Activated CD4-positive, alpha-beta T cell treated with anti-CD3 and anti-CD28 coated beads, Interleukin-2, amount 10 ng/mL, durations not matched to agents 7 days and 5 days (primary cell): ENCODE measurements around the gene PARP12. TPM values are rescaled to one million over a fixed set of nuclear protein-coding genes. Genes with fewer than 3 reads are reported as not detected.

Experiments
- CTCF ChIA-PET: fragments of 350-600 bp; sonication (Branson Sonifier 250); formaldehyde crosslinking; loops from one replicate; lab custom pipeline; 2021; ENCODE audit warnings: antibody characterized with exemption; lab: Charles Lee
- POLR2A ChIA-PET: fragments of 350-600 bp; sonication (Branson Sonifier 250); formaldehyde crosslinking; loops from one replicate; lab custom pipeline; 2021; ENCODE audit warnings: antibody characterized with exemption; lab: Charles Lee
- DNase-seq: peaks from one replicate; pipeline ENCODE4 v3.0.0-alpha.2; 2020
- H3K27ac Mint-ChIP-seq: one replicate; pipeline ENCODE4 v1.8.0; 2021; ENCODE audit warnings: mild to moderate bottlenecking, moderate library complexity, mixed read lengths
- H3K27me3 Mint-ChIP-seq: one replicate; pipeline ENCODE4 v1.8.0; 2021; ENCODE audit warnings: mixed read lengths
- H3K36me3 Mint-ChIP-seq: one replicate; pipeline ENCODE4 v1.8.0; 2021; ENCODE audit warnings: low read depth, mixed read lengths
- H3K4me1 Mint-ChIP-seq: one replicate; pipeline ENCODE4 v1.8.0; 2021; ENCODE audit warnings: mixed read lengths
- H3K4me3 Mint-ChIP-seq: one replicate; pipeline ENCODE4 v1.8.0; 2021; ENCODE audit warnings: mild to moderate bottlenecking, moderate library complexity, mixed read lengths
- H3K9me3 Mint-ChIP-seq: one replicate; pipeline ENCODE4 v1.8.0; 2021; ENCODE audit warnings: mixed read lengths
- total RNA-seq, 2 experiments: library from RNA; stranded (reverse); gene quantifications; one replicate each; pipeline ENCODE4 v1.2.3, GENCODE V29; 2021

The PARP12 gene
- total RNA-seq, 2 experiments from 2014 or later, result 121 to 129 TPM

DNA sequence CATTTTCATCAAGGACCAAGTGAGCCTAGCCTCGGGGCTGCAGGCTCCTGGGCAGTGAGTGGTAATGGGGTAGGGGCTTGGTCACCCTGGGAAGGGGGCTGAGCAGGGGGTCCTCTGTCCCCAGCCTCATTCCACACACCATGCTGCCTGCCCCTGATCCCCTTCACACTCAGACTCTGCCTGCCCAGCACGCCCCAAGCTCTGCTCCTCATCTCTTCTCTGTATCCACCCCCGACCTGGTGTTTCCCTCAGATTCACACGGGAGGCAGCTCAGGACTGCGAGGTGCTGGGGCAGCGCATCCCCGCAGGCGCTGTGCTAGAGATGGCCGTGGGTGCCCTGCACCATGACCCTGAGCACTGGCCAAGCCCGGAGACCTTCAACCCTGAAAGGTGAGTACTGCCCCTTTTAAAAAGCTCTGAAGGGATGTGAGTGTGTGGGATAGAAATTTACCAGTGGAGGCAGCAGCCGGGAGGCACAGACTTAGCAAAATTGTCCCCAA, 47.2 kb downstream of the PARP12 start:
- H3K9me3 Mint-ChIP-seq, result no peaks in the 10 kb centered on the region
- no peaks in the 10 kb centered on the region for H3K27me3 Mint-ChIP-seq
- no peaks in the 10 kb centered on the region for H3K36me3 Mint-ChIP-seq
- DNase-seq, result no peak
- ChIA-PET POLR2A (no interaction called here), CTCF (no interaction called here)
- no peak overlapping the region for H3K27ac Mint-ChIP-seq
- H3K4me1 Mint-ChIP-seq, result no peaks in the 10 kb centered on the region
- H3K4me3 Mint-ChIP-seq, result no peak overlapping the region

DNA sequence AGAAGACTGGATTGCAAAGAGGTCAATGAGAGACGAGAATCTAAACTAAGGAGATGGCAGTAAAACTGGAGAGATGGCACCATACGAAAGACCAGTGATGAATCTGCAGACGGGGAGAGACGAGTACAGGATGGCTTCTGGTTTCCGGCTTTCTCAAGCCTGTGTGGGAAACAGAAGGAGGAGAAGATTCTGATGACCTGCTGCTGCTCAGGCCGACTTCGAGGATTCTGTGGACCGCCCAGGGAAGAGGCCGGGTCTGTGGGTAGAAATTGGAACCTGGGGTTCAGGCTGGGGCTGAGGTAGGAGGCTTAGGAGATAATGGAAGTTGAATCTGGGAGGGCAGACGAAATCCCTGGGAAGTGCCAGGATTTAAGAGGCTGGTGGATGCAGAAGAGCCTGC, 48.6 kb downstream of the PARP12 start:
- H3K27me3 Mint-ChIP-seq, result no peaks in the 10 kb centered on the region
- H3K36me3 Mint-ChIP-seq, result no peaks in the 10 kb centered on the region
- H3K27ac Mint-ChIP-seq, result no peak overlapping the region
- H3K4me1 Mint-ChIP-seq, result no peaks in the 10 kb centered on the region
- CTCF ChIA-PET, result interaction anchor here (0.5 kb wide), 1 partner anchor 45 kb away, joined by 5 read pairs; no protein-coding TSS in a partner anchor
- no peaks in the 10 kb centered on the region for H3K9me3 Mint-ChIP-seq
- DNase-seq, result no peak
- H3K4me3 Mint-ChIP-seq, result no peak overlapping the region
- POLR2A ChIA-PET, result no interaction called here

DNA sequence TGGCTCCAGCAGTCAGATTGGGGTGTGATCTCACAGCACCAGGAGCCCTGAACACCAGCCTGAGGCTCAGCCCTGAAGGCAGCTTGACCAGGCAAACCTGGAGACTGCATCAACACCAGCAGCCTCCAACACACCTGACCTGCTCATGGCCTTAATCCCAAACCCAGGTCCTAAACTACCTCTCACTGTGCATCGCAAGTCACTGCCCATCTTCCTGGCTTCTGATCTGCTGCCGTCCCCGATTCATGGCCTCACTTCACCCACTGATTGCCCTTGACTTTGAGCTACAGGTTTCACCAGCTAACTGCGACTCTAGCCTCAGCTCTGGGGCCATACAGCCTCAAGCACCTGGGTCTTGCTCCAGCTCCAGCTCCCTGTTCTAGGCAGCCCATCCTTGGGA, 49.1 kb downstream of the PARP12 start:
- Mint-ChIP-seq H3K27me3 (no peaks in the 10 kb centered on the region), H3K9me3 (no peaks in the 10 kb centered on the region), H3K4me1 (no peaks in the 10 kb centered on the region), H3K4me3 (no peak overlapping the region), H3K36me3 (no peaks in the 10 kb centered on the region), H3K27ac (no peak overlapping the region)
- DNase-seq, result no peak
- CTCF ChIA-PET, result interaction anchor here (0.5 kb wide), 1 partner anchor 45 kb away, joined by 5 read pairs; no protein-coding TSS in a partner anchor
- POLR2A ChIA-PET, result no interaction called here

DNA sequence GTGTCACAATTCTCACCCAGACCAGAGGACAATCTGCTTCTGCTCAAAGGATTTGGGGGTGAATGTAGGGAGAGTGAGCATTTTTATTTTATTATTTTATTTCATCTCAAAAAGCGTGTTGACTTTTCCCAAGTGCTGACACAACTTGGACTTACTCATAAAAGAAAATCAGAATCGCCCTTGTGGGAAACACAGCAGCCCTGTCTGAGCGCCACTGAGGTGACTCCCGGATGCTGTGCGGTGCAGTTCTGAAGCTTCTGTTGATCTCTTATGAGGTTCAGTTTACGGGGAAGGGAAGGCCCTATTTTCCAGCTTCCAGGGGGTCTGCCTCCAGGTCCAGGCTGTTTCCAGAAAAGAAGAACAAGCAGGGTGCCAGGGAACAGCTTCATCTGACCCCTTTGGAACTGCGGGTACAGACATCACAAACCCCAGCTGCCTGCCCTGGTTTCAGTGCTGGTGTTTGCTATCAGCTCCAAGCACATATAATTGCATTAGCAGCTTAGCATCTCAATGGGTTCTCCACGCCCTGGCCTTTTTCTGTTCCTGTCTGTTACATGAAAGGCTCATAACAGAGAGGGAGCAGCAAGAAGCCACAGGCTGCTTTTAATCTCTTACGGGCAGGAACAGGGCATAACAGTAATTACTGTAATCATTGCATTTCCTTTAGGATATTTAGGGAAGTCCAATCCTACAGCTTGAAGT, 52.4 kb downstream of the PARP12 start:
- ChIA-PET CTCF (interaction anchor here (0.6 kb wide), 1 partner anchor 402 kb away, joined by 3 read pairs; no protein-coding TSS in a partner anchor), POLR2A (interaction anchor here (0.6 kb wide), 1 partner anchor 325 kb away, joined by 4 read pairs; no protein-coding TSS in a partner anchor)
- H3K36me3 Mint-ChIP-seq, result no peaks in the 10 kb centered on the region
- DNase-seq, result no peak
- H3K4me1 Mint-ChIP-seq, result no peaks in the 10 kb centered on the region
- no peak overlapping the region for H3K4me3 Mint-ChIP-seq
- no peak overlapping the region for H3K27ac Mint-ChIP-seq
- H3K9me3 Mint-ChIP-seq, result no peaks in the 10 kb centered on the region
- no peaks in the 10 kb centered on the region for H3K27me3 Mint-ChIP-seq

DNA sequence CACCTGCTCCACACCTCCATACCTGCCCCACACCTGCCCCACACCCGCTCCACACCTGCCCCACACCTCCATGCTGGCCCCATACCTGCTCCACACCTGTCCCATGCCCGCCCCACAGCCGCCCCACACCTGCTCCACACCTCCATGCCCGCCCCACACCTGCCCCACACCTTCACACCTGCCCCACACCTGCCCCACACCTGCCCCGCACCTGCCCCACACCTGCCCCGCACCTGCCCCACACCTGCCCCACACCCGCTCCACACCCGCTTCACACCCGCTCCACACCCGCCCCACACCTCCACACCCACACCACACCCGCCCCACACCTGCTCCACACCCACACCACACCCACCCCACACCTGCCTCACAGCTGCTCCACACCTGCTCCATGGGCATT, 53.0 kb downstream of the PARP12 start:
- no peak for DNase-seq
- Mint-ChIP-seq H3K27me3 (no peaks in the 10 kb centered on the region), H3K4me3 (no peak overlapping the region), H3K9me3 (no peaks in the 10 kb centered on the region), H3K36me3 (no peaks in the 10 kb centered on the region), H3K27ac (no peak overlapping the region), H3K4me1 (no peaks in the 10 kb centered on the region)
- POLR2A ChIA-PET, result no interaction called here
- CTCF ChIA-PET, result no interaction called here

DNA sequence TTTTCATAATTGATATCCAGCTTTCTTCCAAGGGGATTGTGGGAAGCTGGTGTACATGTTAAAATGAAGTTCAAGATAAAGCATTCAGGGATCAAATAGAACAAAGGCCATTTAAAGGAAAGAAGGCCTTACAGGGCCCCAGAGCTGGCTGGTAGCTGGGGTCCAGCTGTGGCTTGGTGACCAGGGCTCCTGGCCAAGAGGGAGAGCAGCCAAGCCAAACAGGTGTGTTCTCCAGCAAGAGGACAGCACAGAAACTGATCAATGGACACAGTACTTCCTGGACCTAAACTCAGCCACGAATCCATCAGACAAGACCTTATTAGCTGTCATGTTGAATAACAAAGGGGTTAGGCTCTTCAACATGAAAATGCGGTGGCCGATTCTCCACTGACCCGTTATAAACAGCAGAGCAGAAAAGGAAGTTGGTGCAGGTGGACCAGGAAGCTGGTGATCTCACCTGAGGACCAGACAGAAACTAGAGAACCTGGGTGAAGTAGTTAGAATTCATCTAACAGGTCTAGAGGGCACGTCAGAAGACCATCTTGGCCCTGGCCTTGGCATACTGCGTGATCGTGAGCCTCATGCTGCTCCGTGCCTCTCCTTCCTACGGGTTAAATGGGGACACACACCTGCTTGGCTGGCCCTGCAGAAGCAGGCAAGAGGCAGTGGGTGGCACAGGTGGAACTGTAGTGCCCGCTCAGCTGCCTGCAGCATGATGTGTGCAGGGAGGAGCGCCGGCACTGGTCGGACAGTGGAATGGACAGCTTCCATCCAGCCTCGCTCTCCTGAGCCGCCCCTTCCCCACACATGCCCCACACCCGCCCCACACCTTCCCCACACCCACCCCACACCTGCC, 53.8 kb downstream of the PARP12 start:
- ChIA-PET CTCF (no interaction called here), POLR2A (no interaction called here)
- H3K4me1 Mint-ChIP-seq, result no peaks in the 10 kb centered on the region
- no peaks in the 10 kb centered on the region for H3K27me3 Mint-ChIP-seq
- no peak overlapping the region for H3K27ac Mint-ChIP-seq
- no peaks in the 10 kb centered on the region for H3K9me3 Mint-ChIP-seq
- H3K36me3 Mint-ChIP-seq, result no peaks in the 10 kb centered on the region
- no peak overlapping the region for H3K4me3 Mint-ChIP-seq
- no peak for DNase-seq

DNA sequence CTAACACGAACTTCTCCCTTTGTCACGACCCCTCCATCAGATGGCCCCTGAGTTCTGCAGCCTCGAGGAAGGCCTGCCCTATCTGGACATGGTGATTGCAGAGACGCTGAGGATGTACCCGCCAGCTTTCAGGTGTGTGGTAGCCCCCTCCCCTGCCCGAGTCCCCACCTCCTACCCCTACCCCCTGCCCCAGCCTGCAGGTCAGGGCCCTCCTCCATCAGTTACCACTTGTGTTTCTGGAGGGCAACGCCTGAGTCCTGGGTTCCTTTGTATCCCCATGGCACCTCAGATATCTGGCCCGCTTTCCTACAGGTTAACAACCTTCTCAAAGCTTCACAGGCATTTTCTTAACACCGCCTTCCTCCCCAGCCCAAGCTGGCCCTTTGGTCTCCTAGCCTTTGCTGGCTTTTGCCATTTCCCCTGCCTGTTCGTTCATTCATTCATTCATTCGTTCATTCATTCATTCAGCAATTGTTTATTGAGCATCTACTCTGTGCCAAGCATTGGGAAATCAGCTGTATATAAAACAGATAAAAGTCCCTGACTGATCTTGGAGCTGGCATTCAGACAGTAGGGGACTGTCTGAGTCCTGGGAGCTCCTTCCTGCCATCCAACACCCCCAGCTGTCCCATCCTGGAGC, 55.6 kb downstream of the PARP12 start:
- H3K36me3 Mint-ChIP-seq, result no peaks in the 10 kb centered on the region

DNA sequence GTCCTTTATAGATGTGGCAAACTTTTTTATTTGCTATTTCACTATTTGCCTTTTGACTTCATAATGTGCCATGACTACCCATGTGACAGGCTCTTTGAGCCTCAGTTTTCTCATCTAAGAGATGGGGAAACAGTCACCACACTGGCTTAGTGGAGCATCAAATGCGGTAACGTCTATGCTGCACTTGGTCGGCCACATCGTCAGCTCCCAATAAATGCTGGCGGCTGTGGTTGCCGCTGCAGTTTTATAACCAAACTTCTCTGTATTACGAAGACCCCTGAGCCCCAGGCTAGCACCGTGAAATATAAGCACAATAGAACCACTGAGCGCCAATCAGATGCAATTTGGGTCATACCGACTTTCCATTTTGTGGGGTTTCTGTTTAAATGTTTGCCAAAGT, 56.2 kb downstream of the PARP12 start:
- Mint-ChIP-seq H3K27ac (no peak overlapping the region), H3K9me3 (no peaks in the 10 kb centered on the region), H3K27me3 (no peaks in the 10 kb centered on the region), H3K4me3 (no peak overlapping the region), H3K36me3 (no peaks in the 10 kb centered on the region), H3K4me1 (no peaks in the 10 kb centered on the region)
- POLR2A ChIA-PET, result no interaction called here
- no peak for DNase-seq
- CTCF ChIA-PET, result interaction anchor here (0.9 to 2.5 kb wide), 4 partner anchors 20 to 404 kb away, joined by 3 to 8 read pairs (median 6); no protein-coding TSS in a partner anchor

More for the DNA sequence above, 55.6 kb downstream of the PARP12 start:
- Mint-ChIP-seq H3K27ac (no peak overlapping the region), H3K27me3 (no peaks in the 10 kb centered on the region), H3K4me1 (no peaks in the 10 kb centered on the region), H3K4me3 (no peak overlapping the region), H3K9me3 (no peaks in the 10 kb centered on the region)
- ChIA-PET POLR2A (no interaction called here), CTCF (interaction anchor here (0.5 to 2.5 kb wide), 5 partner anchors 155 to 738 kb away, joined by 3 to 8 read pairs (median 3); no protein-coding TSS in a partner anchor)
- DNase-seq, result no peak

DNA sequence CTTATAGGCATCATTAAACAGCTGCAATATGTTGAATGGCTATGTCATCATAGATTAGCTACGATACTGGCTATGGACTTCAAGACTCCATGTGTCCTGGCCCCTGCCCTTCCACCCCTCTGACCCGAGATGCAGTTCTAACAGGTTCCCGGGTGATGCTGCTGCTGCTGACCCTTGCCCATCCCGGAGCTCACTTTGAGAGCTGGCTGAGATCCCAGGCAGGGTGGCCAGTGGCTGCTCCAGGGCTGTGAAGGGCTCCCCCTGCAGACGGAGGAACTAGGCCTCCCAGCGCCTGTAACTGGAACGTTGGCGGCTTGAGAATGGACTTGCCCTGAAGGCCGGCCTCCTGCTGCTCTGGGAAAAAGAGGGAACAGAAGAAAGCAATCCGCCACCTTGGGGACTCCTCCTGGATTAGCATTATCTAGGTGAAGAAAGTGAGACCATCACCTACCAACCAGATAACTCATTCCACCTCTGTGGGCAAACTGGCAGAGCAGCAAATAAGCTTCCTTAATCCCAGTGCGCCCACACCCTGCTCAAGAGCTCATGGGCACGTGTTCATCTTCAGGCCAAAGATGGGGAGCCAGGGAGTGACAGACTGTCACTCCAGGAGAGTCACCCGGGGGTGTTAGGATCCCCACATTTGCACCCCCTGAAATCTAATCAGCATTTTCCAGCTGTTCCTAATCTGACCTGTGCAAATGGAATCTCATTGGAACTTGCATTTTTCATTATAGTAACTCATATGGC, 56.8 kb downstream of the PARP12 start:
- H3K4me1 Mint-ChIP-seq, result no peaks in the 10 kb centered on the region
- POLR2A ChIA-PET, result no interaction called here
- DNase-seq, result no peak

DNA sequence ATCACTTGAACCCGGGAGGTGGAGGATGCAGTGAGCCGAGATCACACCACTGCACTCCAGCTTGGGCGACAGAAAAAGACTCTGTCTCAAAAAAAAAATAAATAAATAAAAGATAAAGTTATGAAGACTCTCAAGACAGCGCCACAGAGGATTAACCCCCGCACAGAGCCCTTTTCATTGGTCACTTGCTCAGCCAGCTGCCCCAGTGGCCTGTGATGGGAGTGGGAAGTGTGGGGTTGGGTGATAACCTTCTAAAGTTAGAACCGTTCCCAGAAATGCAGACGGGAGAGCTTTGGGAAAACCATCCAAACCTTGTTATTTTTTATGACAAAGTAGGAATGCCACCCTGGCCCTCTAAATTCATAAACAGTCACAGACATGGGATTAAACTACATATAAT, 57.4 kb downstream of the PARP12 start:
- ChIA-PET POLR2A (no interaction called here), CTCF (interaction anchor here (0.6 to 1.6 kb wide), 8 partner anchors 18 to 403 kb away, joined by 3 to 8 read pairs (median 3); no protein-coding TSS in a partner anchor)

More for the DNA sequence above, 56.8 kb downstream of the PARP12 start:
- H3K36me3 Mint-ChIP-seq, result no peaks in the 10 kb centered on the region
- CTCF ChIA-PET, result interaction anchor here (0.6 to 2.5 kb wide), 9 partner anchors 19 to 404 kb away, joined by 3 to 8 read pairs (median 3); no protein-coding TSS in a partner anchor
- H3K9me3 Mint-ChIP-seq, result no peaks in the 10 kb centered on the region
- H3K4me3 Mint-ChIP-seq, result no peak overlapping the region
- H3K27me3 Mint-ChIP-seq, result no peaks in the 10 kb centered on the region
- no peak overlapping the region for H3K27ac Mint-ChIP-seq

DNA sequence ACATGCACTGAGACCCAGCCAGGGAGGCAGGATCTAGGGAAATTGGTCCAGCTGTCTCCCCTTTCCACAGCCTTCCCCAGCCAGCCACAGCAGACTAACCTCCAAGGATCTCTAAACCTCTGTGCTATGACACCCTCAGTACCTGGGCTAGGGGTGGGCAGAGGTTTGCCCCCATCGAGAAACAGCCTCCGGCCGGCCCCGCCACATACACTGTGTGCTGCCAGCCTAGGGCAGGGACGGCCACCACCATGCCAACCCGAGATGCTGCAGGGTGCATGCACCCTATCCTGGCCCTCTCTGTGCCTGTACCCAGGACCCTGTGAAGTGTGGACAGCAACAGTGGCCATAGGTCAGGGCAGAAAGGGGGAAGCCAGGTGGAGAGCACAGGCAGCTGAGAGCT, 58.1 kb downstream of the PARP12 start:
- H3K4me3 Mint-ChIP-seq, result no peak overlapping the region
- no peaks in the 10 kb centered on the region for H3K9me3 Mint-ChIP-seq
- H3K36me3 Mint-ChIP-seq, result no peaks in the 10 kb centered on the region
- ChIA-PET CTCF (interaction anchor here (0.6 to 1.6 kb wide), 6 partner anchors 10 to 432 kb away, joined by 3 to 4 read pairs (median 3); no protein-coding TSS in a partner anchor), POLR2A (no interaction called here)
- DNase-seq, result no peak
- no peaks in the 10 kb centered on the region for H3K27me3 Mint-ChIP-seq
- H3K4me1 Mint-ChIP-seq, result no peaks in the 10 kb centered on the region
- no peak overlapping the region for H3K27ac Mint-ChIP-seq

More for the DNA sequence above, 57.4 kb downstream of the PARP12 start:
- Mint-ChIP-seq H3K27me3 (no peaks in the 10 kb centered on the region), H3K27ac (no peak overlapping the region), H3K9me3 (no peaks in the 10 kb centered on the region), H3K36me3 (no peaks in the 10 kb centered on the region), H3K4me1 (no peaks in the 10 kb centered on the region), H3K4me3 (no peak overlapping the region)
- no peak for DNase-seq
